Heart left ventricle (tissue), 16 donors: Measurements from ENCODE around the gene NXT2. TPM values are rescaled to one million over a fixed set of nuclear protein-coding genes. Genes with fewer than 3 reads are reported as not detected.
"Not testable (repeated sequence)": the region's sequence is repeated elsewhere in the genome, so short reads cannot be mapped to it uniquely, and the experiment has no call there.

Source experiments
- ATAC-seq, 4 donors: fragments of 200-7000 bp; cut with Tn5 transposase; one replicate each; pipeline ENCODE4 v1.9.1; 2020 to 2022; ENCODE audit warnings: moderate library complexity in 4 of 4, mild to moderate bottlenecking in 3 of 4, moderate number of reproducible peaks in 1 of 4
- DNase-seq, 5 donors: peaks; one replicate each; pipeline ENCODE4 v3.0.0-alpha.2; 2020
- H3K27ac ChIP-seq, 12 donors: fragments of 200-600 bp; sonication (generic) in 4 of 12; one replicate each; pipeline versions ENCODE4 v1.5.0 to v1.8.0; 2016 to 2022; ENCODE audit warnings: mild to moderate bottlenecking in 2 of 12
- H3K27me3 ChIP-seq, 9 donors: fragments of 200-600 bp; sonication (generic) in 2 of 9; one replicate each; pipeline versions ENCODE4 v1.5.1 to v1.8.0; 2016 to 2022; ENCODE audit warnings: mild to moderate bottlenecking in 3 of 9
- H3K36me3 ChIP-seq, 9 donors: fragments of 200-600 bp; sonication (generic) in 2 of 9; one replicate each; pipeline versions ENCODE4 v1.5.0 to v1.8.0; 2018 to 2022; ENCODE audit warnings: mild to moderate bottlenecking in 2 of 9
- H3K4me1 ChIP-seq, 12 donors: fragments of 200-600 bp; sonication (generic) in 4 of 12; one replicate each; pipeline versions ENCODE4 v1.5.0 to v1.8.0; 2016 to 2022; ENCODE audit warnings: mild to moderate bottlenecking in 3 of 12
- H3K4me3 ChIP-seq, 12 donors: fragments of 200-600 bp; sonication (generic) in 4 of 12; one replicate each; pipeline versions ENCODE4 v1.5.0 to v1.8.0; 2017 to 2022; ENCODE audit warnings: mild to moderate bottlenecking in 9 of 12, moderate library complexity in 4 of 12
- H3K9me3 ChIP-seq, 12 donors: fragments of 200-600 bp; sonication (generic) in 4 of 12; one replicate each; pipeline versions ENCODE4 v1.5.0 to v1.8.0; 2016 to 2022; ENCODE audit warnings: mild to moderate bottlenecking in 1 of 12
- POLR2A ChIP-seq, 2 donors: fragments of 450-650 bp; IDR thresholded peaks; one replicate each; pipeline ENCODE4 v1.6.1; 2017; ENCODE audit warnings: antibody characterized with exemption in 2 of 2, mild to moderate bottlenecking in 2 of 2, moderate library complexity in 2 of 2
- WGBS, 4 donors: extraction: QIAGEN DNeasy Blood & Tissue Kit in 2 of 4; methylation state at CpG; one replicate each; pipeline versions ENCODE4 v1.1.5 to v1.1.7; 2013 to 2018; 5-methylcytosine and 5-hydroxymethylcytosine counted together
- intact Hi-C, 10 donors: fragments of 100-400 bp; cut with DNase I; formaldehyde crosslinking; loops; one replicate each; pipeline versions ENCODE4 v1.11.1 to v1.14.2; 2022
- polyA plus RNA-seq, 2 donors: library from polyadenylated mRNA; stranded (reverse); fragments of 200-250 nt; gene quantifications; one replicate each; pipeline ENCODE4 v1.2.3, GENCODE V29; 2013
- total RNA-seq, 9 donors: library from RNA; depleted of rRNA in 2 of 9; stranded (reverse); fragments of >200 nt in 2 of 9; fragmentation: NEBNext Ultra II Directional in 3 of 9; extraction: Animal tissue kit (Norgen Biotek cat#: 25700) in 3 of 9; gene quantifications; one replicate each; pipeline versions ENCODE4 v1.1.0 to v1.2.4, GENCODE V29; 2016 to 2023
- TF ChIP-seq, protein P1 (sequence below), 12 donors: fragments of 200-600 bp; sonication (generic) in 4 of 12; IDR thresholded peaks; one replicate each; pipeline versions ENCODE4 v1.5.0 to v1.8.0; 2018 to 2022; ENCODE audit warnings: antibody characterized with exemption in 12 of 12, mild to moderate bottlenecking in 5 of 12
- donor health status: ischemic (EF 13 %, LVEDD 7.1; RV severe dilation, severe dysfunction).
- donor health status: healthy with polysubstance abuse.
- donor health status: DM: no; HTN: yes; CAD: no.
- donor health status: DM: no; HTN: no; CAD: no.
- donor health status: ischemic (EF 25% LVEDD 6.9; RV normal size, moderate dysfunction).
- donor health status: ischemic (EF 25% LVEDD 5.7; RV mildly dilated, moderate dysfunction).
- donor health status: healthy.
- donor health status: DM: yes; HTN: yes; CAD: no.
- donor health status: ischemic (EF 35%, LVEDD 5.7; RV mildly dilated, moderate dysfunction).
- donor health status: nonischemic (EF 11% LVEDD 7.7; RV severe dilation, severe dysfunction).
- donor health status: DM: yes; HTN: yes; CAD: no.
- donor health status: PGD.
- donor health status: ischemic (EF 29% LVEDD 5.4; RV normal size, mild dysfunction).
- donor health status: nonischemic (EF 23%, LVEDD 6.1; RV moderate dilation, normal function).

The NXT2 gene
- total and polyA plus RNA-seq, 11 donors = 1.0 to 5.1 (median 1.7) TPM

DNA sequence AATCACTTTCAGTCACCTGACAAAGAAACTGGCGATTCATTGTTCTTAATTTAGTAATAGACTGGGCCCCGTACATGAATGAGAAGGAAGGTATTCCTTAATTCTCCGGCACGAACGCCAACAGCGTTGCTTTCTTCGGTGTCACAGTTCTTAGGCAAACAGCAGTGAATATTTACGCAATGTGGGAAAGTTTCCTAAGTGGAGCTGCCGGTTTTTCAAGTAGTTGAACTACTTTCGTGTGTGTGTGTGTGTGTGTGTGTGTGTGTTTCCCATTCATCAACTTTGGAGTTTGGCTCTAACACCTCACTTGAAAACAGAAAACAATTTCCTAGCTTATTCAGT is 651 bp downstream of the NXT2 start:
- Histone ChIP-seq H3K9me3 (no peaks in the 10 kb centered on the region), H3K27ac (peak overlapping the region; percentile 84 to 95 (median 91)), H3K27me3 (no peaks in the 10 kb centered on the region), H3K36me3 (peaks cover 0 to 2% (median 0%) of the 10 kb centered on the region in 9 donors), H3K4me3 (peak overlapping the region; percentile 40 to 88 (median 62)), H3K4me1 (peaks cover 0 to 6% (median 0%) of the 10 kb centered on the region in 12 donors)
- DNase-seq (peak in 1 of 5 donors; percentile 28), ATAC-seq (peak in 3 of 4 donors; percentile 24 to 31 (median 29))
- intact Hi-C loops = loop anchor here in 2 of 10 donors (5.0 kb wide), 1 partner anchor 85 kb away; no protein-coding TSS in a partner anchor
- 0 to 52% (median 16%) methylated on average over 10 of the region's 10 CpGs for WGBS, 4 donors
- no peak for TF ChIP-seq POLR2A (IDR thresholded peaks at IDR 0.05)
- TF ChIP-seq, protein P1, sequence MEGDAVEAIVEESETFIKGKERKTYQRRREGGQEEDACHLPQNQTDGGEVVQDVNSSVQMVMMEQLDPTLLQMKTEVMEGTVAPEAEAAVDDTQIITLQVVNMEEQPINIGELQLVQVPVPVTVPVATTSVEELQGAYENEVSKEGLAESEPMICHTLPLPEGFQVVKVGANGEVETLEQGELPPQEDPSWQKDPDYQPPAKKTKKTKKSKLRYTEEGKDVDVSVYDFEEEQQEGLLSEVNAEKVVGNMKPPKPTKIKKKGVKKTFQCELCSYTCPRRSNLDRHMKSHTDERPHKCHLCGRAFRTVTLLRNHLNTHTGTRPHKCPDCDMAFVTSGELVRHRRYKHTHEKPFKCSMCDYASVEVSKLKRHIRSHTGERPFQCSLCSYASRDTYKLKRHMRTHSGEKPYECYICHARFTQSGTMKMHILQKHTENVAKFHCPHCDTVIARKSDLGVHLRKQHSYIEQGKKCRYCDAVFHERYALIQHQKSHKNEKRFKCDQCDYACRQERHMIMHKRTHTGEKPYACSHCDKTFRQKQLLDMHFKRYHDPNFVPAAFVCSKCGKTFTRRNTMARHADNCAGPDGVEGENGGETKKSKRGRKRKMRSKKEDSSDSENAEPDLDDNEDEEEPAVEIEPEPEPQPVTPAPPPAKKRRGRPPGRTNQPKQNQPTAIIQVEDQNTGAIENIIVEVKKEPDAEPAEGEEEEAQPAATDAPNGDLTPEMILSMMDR (IDR thresholded peaks at IDR 0.05) = no peak

DNA sequence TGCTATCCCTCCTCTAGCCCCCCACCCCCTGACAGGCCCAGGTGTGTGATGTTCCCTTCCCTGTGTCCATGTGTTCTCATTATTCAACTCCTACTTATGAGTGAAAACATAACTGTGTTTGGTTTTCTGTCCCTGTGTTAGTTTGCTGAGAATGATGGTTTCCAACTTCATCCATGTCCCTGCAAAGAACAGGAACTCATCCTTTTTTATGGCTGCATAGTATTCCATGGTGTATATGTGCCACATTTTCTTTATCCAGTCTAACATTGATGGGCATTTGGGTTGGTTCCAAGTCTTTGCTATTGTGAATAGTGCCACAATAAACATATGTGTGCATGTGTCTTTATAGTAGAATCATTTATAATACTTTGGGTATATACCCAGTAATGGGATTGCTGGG is 2.4 kb downstream of the NXT2 start:
- H3K27me3 ChIP-seq, ATAC-seq, H3K9me3 ChIP-seq, H3K4me1 ChIP-seq, DNase-seq, H3K27ac ChIP-seq, H3K4me3 ChIP-seq: not testable (repeated sequence)
- peaks cover 0 to 17% (median 0%) of the 10 kb centered on the region in 9 donors for H3K36me3 ChIP-seq
- intact Hi-C loops = loop anchor here in 2 of 10 donors (5.0 kb wide), 1 partner anchor 83 kb away; no protein-coding TSS in a partner anchor

DNA sequence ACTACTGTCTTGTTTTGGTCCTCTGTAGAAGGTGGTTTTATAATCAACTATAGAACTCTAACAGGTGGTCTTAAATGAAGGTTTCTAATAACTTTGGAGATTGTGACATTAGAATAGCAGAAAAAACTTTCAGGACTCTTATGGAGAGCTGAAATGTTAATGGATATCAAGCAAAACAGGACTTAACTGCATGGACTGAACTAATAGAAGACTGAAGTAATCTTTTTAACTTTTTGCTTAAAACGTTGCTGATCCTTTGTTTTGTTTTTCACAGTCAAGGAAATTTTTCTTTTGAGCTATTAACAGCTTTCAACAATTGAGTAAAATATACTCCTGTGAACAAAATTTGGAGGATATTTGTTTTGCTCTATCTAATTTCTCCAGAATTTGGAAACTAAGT is 17.2 kb downstream of the NXT2 start:
- TF ChIP-seq, protein P1 (IDR thresholded peaks at IDR 0.05) = no peak
- TF ChIP-seq POLR2A (IDR thresholded peaks at IDR 0.05) = no peak
- ATAC-seq = no peak

DNA sequence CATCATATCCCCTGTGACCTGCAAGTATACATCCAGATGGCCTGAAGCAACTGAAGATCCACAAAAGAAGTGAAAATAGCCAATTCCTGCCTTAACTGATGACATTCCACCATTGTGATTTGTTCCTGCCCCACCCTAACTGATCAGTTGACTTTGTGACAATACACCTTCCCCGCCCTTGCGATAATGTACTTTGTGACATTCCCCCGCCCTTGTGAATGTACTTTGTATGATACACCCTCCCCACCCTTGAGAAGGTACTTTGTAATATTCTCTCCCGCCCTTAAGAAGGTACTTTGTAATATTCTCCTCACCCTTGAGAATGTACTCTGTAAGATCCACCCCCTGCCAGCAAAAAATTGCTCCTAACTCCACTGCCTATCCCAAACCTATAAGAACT is 39.4 kb downstream of the NXT2 start:
- H3K36me3 ChIP-seq, DNase-seq, H3K9me3 ChIP-seq, intact Hi-C loops, H3K4me1 ChIP-seq, H3K27ac ChIP-seq, ATAC-seq, H3K4me3 ChIP-seq: not testable (repeated sequence)
- 62 to 90% (median 66%) methylated on average over 4 of the region's 4 CpGs for WGBS, 4 donors
- H3K27me3 ChIP-seq = peaks cover 0 to 22% (median 0%) of the 10 kb centered on the region in 9 donors

More for the DNA sequence above, 17.2 kb downstream of the NXT2 start:
- Histone ChIP-seq H3K4me3 (no peak overlapping the region), H3K27ac (no peak overlapping the region), H3K27me3 (peaks cover 0 to 27% (median 0%) of the 10 kb centered on the region in 9 donors), H3K4me1 (no peaks in the 10 kb centered on the region), H3K9me3 (peaks cover 0 to 5% (median 0%) of the 10 kb centered on the region in 12 donors), H3K36me3 (no peaks in the 10 kb centered on the region)
- intact Hi-C loops = no loop called here
- no peak for DNase-seq
- 21 to 45% (median 31%) methylated on average over 1 of the region's 1 CpG for WGBS, 4 donors

DNA sequence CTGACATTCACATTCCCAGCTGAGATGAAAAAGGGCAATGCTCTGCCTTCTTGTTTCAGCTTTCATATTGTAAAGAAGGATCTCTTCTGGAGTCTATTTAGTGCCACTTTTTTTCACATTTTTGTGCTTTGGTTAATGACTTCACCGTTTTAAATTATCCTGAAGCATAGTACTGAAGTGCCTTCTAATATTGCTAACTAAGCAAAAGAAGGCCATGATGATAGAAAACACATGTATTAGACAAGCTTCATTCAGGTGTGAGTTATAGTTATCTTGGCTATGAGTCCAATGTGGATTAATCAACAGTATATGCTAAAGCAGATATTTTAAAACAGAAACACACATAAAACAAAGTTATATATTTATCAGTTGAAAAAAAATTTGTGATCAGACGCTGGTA is 40.4 kb downstream of the NXT2 start:
- Histone ChIP-seq H3K4me1 (no peaks in the 10 kb centered on the region), H3K27me3 (peaks cover 0 to 28% (median 0%) of the 10 kb centered on the region in 9 donors), H3K27ac (no peak overlapping the region), H3K9me3 (no peaks in the 10 kb centered on the region), H3K4me3 (no peak overlapping the region), H3K36me3 (no peaks in the 10 kb centered on the region)
- ATAC-seq (no peak), DNase-seq (no peak)
- WGBS, 4 donors = 59 to 85% (median 68%) methylated on average over 2 of the region's 2 CpGs
- TF ChIP-seq, protein P1 (IDR thresholded peaks at IDR 0.05) = no peak
- TF ChIP-seq POLR2A (IDR thresholded peaks at IDR 0.05) = no peak
- intact Hi-C loops = no loop called here
